Fibroblast of lung (primary cell): Measurements from ENCODE around the gene EEFSEC.

Experiments
- CTCF ChIP-seq, 2 donors: IDR thresholded peaks in 1 of 2; conservative IDR thresholded peaks in 1 of 2; 1 replicate in 1 of 2; 2 replicates in 1 of 2; pipeline ENCODE4 v1.5.1; 2011 to 2012; ENCODE audit warnings: low read length in 2 of 2, control low read depth in 1 of 2, inconsistent platforms in 1 of 2, low read depth in 1 of 2, mild to moderate bottlenecking in 1 of 2
- EZH2 ChIP-seq: IDR thresholded peaks from 2 replicates; pipeline ENCODE4 v1.5.1; 2012; ENCODE audit warnings: low read length, control low read depth, mild to moderate bottlenecking; ENCODE audit errors: missing control alignments

GRCh38 chr3:128166971-128167453, 13.7 kb downstream of the EEFSEC start:
- TF ChIP-seq CTCF (conservative IDR thresholded peaks at IDR 0.05 in 1 of 2, IDR thresholded peaks at IDR 0.05 in 1 of 2; ENCODE audit: low read depth in 1 of 2, low read length in 2 of 2) (no peak), EZH2 (no peak)
